A673 (cell line): ENCODE measurements around the gene TSPOAP1.

Experiments
- CTCF ChIP-seq: fragments of 300-800, 200-600 bp; sonication (generic); conservative IDR thresholded peaks from 2 replicates; pipeline ENCODE4 v1.5.1; 2017; ENCODE audit warnings: low read depth, mild to moderate bottlenecking, antibody characterized with exemption, low read length, moderate library complexity, mixed read lengths
- EZH2 ChIP-seq: fragments of 200-600 bp; sonication (generic); IDR thresholded peaks from 2 replicates; pipeline ENCODE4 v1.6.1; 2017; ENCODE audit warnings: borderline replicate concordance, low read depth, mild to moderate bottlenecking, mixed read lengths, antibody characterized with exemption, low read length; ENCODE audit not compliant: poor library complexity, severe bottlenecking

GRCh38 chr17:58325289-58325726, 3.3 kb downstream of the TSPOAP1 start:
- TF ChIP-seq EZH2 (no peak), CTCF (no peak)
